Ishikawa (cell line): ENCODE results near the gene CBX4.

ENCODE experiments used
- CEBPB ChIP-seq: IDR thresholded peaks from 2 replicates; pipeline ENCODE4 v1.6.1; 2012
- CREB1 ChIP-seq: IDR thresholded peaks from 2 replicates; pipeline ENCODE4 v1.6.1; 2012; ENCODE audit warnings: low read depth
- EGR1 ChIP-seq: IDR thresholded peaks from 2 replicates; pipeline ENCODE4 v1.6.1; 2012
- EP300 ChIP-seq: IDR thresholded peaks from 2 replicates; pipeline ENCODE4 v1.6.1; 2012; ENCODE audit warnings: borderline replicate concordance
- FOXM1 ChIP-seq: IDR thresholded peaks from 2 replicates; pipeline ENCODE4 v1.6.1; 2012; ENCODE audit warnings: low read depth, borderline replicate concordance
- MAX ChIP-seq: IDR thresholded peaks from 2 replicates; pipeline ENCODE4 v1.6.1; 2012
- NFIC ChIP-seq: IDR thresholded peaks from 2 replicates; pipeline ENCODE4 v1.6.1; 2012
- RAD21 ChIP-seq: IDR thresholded peaks from 2 replicates; pipeline ENCODE4 v1.6.1; 2012; ENCODE audit warnings: low read depth
- TAF1 ChIP-seq: IDR thresholded peaks from 2 replicates; pipeline ENCODE4 v1.6.1; 2012; ENCODE audit warnings: low read depth, mild to moderate bottlenecking
- TCF12 ChIP-seq: IDR thresholded peaks from 2 replicates; pipeline ENCODE4 v1.6.1; 2012; ENCODE audit warnings: low read depth
- TEAD4 ChIP-seq: IDR thresholded peaks from 2 replicates; pipeline ENCODE4 v1.6.1; 2012
- YY1 ChIP-seq: IDR thresholded peaks from 2 replicates; pipeline ENCODE4 v1.6.1; 2012; ENCODE audit warnings: low read depth
- ZBTB7A ChIP-seq: IDR thresholded peaks from 2 replicates; pipeline ENCODE4 v1.6.1; 2012; ENCODE audit warnings: low read depth
- TF ChIP-seq, protein P1 (sequence below): IDR thresholded peaks from 2 replicates; pipeline ENCODE4 v1.6.1; 2012
- TF ChIP-seq, protein P2 (sequence below): IDR thresholded peaks from 2 replicates; pipeline ENCODE4 v1.6.1; 2012; ENCODE audit warnings: low read depth, mild to moderate bottlenecking

The CBX4 gene

GRCh38 chr17:79842136-79842655, 3.0 kb upstream of the CBX4 start:
- TF ChIP-seq ZBTB7A (no peak), EGR1 (no peak), TAF1 (no peak), CEBPB (no peak), YY1 (no peak), RAD21 (no peak), EP300 (no peak), TCF12 (no peak), MAX (no peak), TEAD4 (no peak), FOXM1 (no peak), CREB1 (no peak), NFIC (no peak)
- TF ChIP-seq, protein P1, sequence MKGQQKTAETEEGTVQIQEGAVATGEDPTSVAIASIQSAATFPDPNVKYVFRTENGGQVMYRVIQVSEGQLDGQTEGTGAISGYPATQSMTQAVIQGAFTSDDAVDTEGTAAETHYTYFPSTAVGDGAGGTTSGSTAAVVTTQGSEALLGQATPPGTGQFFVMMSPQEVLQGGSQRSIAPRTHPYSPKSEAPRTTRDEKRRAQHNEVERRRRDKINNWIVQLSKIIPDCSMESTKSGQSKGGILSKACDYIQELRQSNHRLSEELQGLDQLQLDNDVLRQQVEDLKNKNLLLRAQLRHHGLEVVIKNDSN, result no peak
- TF ChIP-seq, protein P2, sequence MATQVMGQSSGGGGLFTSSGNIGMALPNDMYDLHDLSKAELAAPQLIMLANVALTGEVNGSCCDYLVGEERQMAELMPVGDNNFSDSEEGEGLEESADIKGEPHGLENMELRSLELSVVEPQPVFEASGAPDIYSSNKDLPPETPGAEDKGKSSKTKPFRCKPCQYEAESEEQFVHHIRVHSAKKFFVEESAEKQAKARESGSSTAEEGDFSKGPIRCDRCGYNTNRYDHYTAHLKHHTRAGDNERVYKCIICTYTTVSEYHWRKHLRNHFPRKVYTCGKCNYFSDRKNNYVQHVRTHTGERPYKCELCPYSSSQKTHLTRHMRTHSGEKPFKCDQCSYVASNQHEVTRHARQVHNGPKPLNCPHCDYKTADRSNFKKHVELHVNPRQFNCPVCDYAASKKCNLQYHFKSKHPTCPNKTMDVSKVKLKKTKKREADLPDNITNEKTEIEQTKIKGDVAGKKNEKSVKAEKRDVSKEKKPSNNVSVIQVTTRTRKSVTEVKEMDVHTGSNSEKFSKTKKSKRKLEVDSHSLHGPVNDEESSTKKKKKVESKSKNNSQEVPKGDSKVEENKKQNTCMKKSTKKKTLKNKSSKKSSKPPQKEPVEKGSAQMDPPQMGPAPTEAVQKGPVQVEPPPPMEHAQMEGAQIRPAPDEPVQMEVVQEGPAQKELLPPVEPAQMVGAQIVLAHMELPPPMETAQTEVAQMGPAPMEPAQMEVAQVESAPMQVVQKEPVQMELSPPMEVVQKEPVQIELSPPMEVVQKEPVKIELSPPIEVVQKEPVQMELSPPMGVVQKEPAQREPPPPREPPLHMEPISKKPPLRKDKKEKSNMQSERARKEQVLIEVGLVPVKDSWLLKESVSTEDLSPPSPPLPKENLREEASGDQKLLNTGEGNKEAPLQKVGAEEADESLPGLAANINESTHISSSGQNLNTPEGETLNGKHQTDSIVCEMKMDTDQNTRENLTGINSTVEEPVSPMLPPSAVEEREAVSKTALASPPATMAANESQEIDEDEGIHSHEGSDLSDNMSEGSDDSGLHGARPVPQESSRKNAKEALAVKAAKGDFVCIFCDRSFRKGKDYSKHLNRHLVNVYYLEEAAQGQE, result no peak

GRCh38 chr17:79841369-79842135, 2.3 kb upstream of the CBX4 start:
- TF ChIP-seq MAX, result no peak
- no peak for TF ChIP-seq TEAD4
- TF ChIP-seq EP300, result no peak
- TF ChIP-seq YY1, result no peak
- no peak for TF ChIP-seq CEBPB
- no peak for TF ChIP-seq TAF1
- TF ChIP-seq TCF12, result no peak
- TF ChIP-seq EGR1, result no peak
- no peak for TF ChIP-seq RAD21

- TF ChIP-seq FOXM1, result no peak
- TF ChIP-seq MAX, result 0 out of 2 replicates have a peak, but pooled peaks have one; percentile 13
These were observed 1.7 kb upstream of the CBX4 start for GRCh38 chr17:79840989-79841286.

DNA sequence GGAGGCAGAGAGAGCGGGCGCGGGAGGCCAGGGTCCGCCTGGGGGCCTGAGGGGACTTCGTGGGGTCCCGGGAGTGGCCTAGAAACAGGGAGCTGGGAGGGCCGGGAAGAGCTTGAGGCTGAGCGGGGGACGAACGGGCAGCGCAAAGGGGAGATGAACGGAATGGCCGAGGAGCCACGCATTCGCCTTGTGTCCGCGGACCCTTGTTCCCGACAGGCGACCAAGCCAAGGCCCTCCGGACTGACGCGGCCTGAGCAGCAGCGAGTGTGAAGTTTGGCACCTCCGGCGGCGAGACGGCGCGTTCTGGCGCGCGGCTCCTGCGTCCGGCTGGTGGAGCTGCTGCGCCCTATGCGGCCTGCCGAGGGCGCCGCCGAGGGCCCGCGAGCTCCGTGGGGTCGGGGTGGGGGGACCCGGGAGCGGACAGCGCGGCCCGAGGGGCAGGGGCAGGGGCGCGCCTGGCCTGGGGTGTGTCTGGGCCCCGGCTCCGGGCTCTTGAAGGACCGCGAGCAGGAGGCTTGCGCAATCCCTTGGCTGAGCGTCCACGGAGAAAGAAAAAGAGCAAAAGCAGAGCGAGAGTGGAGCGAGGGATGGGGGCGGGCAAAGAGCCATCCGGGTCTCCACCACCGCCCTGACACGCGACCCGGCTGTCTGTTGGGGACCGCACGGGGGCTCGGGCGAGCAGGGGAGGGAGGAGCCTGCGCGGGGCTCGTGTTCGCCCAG, 1.2 kb upstream of the CBX4 start:
- TF ChIP-seq YY1, result no peak
- no peak for TF ChIP-seq ZBTB7A
- no peak for TF ChIP-seq RAD21
- no peak for TF ChIP-seq TCF12
- TF ChIP-seq CEBPB, result peak; percentile 96
- TF ChIP-seq, protein P2, result no peak
- no peak for TF ChIP-seq TEAD4

DNA sequence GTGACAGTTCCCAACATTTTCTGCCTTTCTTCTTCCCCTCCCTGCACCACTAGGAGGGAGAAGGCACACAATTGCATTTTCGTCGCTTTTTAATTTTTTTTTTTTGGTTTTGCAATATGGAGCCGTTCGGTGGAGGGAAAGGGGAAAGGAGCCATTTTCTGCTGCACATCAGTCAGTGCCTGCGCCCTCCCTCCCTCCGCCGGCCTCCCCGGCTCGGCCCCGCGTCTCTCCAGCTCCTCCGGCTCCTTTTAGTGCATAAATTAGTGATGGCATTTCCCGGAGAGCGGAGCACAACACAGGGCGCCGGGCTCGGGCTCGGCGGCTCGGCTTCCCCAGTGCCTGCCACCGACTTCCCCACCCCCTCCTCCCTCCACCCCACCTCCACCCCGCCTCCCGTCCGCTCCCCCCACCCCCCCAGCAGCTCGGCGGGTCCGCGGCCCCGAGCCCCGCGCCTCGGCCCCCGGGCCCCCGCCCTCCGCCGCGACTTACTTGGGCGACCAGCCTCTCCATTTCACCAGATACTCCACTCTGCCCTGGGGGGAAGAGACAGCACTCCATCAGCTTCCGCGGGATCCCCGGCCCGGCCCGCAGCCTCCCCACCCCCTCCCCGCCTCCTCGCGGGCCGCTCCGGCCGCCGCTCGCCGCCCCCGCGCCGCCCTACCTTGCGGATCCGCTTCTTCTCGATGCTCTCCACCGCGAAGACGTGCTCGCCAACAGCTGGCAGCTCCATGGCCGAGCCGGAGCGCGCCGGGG, 542 bp downstream of the CBX4 start:
- TF ChIP-seq CEBPB, result peak; percentile 36; the same call in 1 of the 2 replicates
- peak; percentile 82 for TF ChIP-seq YY1
- peak; percentile 74 for TF ChIP-seq EGR1
- 0 out of 2 replicates have a peak, but pooled peaks have one; percentile 14 for TF ChIP-seq TEAD4
- no peak for TF ChIP-seq ZBTB7A
- TF ChIP-seq FOXM1, result no peak
- 0 out of 2 replicates have a peak, but pooled peaks have one; percentile 6 for TF ChIP-seq CREB1
- TF ChIP-seq, protein P2, result no peak
- no peak for TF ChIP-seq RAD21
- TF ChIP-seq TCF12, result no peak
- no peak for TF ChIP-seq NFIC
- TF ChIP-seq TAF1, result no peak; the same call in 1 of the 2 replicates
- TF ChIP-seq, protein P1, result no peak
- TF ChIP-seq EP300, result no peak
- TF ChIP-seq MAX, result no peak
